GM18907 (cell line): ENCODE results near the gene SLC13A3.

Source experiments
- ATAC-seq: cut with Tn5 transposase; IDR thresholded peaks from one replicate; pipeline ENCODE4 v1.9.1; 2021; ENCODE audit warnings: mild to moderate bottlenecking, moderate library complexity; ENCODE audit not compliant: unreplicated experiment

The SLC13A3 gene

DNA sequence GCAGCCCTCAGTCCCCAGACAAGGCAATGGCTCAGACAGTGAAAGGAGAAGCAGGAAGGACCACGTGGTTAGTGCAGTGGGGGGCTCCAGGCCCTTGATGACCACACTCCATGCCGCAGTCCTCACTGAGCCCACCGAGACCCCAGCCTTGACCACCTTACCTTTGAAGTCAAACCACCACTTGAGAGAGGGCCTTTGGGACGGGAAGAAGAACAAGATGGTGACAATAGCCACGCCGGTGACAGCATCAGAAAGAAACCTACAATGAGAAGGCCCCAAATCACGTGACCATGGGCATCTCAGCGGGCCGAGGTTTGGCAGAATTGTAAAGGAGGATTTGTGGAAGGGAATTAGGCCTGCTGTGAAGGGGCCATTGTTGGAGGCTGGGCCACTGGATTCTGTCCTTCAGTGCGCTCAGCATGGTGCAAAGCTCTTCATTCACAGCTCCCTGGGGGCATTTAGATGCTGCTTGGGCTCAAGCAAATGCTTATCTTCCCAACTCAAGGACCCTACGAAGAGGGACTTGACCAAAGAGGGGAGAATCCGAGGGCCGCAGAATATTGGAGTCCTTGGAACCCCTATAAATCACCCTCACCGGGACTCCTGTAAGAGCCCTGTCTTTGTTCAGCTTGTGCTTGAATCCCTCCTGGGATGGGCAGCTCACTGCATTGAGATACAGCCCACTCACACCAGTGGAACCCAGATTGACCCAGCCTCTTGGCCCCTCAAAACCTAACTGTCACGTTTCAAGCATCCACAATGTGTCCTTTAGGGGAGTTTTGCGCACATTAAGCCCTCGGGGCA lies 67.6 kb downstream of the SLC13A3 start:
- ATAC-seq: no peak

- no peak for ATAC-seq
Observed at GRCh38 chr20:46582648-46583047, 68.6 kb downstream of the SLC13A3 start.

DNA sequence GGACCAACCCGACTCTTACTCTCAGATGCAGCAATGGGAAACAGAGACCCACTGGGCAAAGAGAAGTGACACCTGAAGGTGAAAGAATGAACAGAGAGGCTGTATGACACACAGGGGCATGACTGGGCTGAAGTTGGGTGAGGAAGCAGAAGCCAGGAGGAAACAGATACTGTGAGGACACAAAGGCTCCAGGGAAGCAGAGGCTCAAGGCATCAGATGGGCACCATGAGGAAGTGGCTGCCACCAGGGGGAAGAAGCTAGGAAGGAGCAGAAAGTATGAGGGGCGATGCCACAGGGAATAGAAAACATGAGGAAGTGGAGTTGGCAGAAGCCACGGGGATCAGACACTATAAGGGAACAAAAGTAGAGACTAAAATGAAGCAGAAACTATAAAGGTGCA lies 69.9 kb downstream of the SLC13A3 start:
- no peak for ATAC-seq

GRCh38 chr20:46580613-46581205 lies 70.5 kb downstream of the SLC13A3 start:
- ATAC-seq: no peak

DNA sequence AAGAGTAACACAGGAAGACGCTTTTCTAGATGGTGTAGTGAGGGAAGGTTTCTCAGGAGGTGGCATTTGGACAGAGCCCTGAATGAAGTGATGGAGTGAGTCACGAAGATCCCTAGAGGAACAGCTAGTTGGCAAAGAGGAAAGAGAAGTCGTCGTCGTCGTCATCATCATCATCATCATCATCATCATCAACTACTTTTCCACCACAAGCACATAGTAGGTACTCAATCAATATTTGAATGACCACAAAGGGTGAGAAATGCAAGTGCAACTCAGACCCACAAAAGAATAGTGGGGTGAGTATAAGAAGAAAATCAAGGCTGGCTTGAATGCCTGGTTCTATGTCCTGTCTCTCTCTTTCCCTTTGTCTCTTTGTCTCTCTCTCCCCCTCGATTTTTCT lies 72.5 kb downstream of the SLC13A3 start:
- ATAC-seq: no peak

- ATAC-seq: no peak
Observed at GRCh38 chr20:46576774-46577395, 74.4 kb downstream of the SLC13A3 start.

DNA sequence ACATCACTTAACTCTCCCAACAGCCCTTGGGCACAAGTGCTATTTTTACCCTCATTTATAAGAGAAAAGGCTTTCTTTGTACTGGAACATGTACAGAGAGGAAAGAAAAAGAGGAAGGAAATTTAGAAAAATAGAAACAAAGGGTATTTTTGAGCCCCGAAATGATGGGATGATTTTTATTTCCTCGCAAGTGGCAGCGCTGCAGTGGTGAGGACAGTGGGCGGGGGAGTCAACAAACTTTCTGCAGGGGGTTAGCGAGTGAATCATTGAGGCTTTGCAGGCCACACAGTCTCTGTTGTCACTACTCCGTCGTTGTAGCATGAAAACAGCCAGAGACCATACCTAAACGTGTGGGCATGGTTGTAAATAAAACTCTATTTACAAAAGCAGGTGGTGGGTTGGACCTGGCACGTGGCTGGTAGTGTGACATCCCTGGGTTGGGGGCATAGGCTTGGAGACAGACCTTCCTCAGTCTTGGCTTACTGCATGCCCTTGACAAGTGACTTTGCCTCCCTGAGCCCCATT lies 75.3 kb downstream of the SLC13A3 start:
- ATAC-seq: no peak

DNA sequence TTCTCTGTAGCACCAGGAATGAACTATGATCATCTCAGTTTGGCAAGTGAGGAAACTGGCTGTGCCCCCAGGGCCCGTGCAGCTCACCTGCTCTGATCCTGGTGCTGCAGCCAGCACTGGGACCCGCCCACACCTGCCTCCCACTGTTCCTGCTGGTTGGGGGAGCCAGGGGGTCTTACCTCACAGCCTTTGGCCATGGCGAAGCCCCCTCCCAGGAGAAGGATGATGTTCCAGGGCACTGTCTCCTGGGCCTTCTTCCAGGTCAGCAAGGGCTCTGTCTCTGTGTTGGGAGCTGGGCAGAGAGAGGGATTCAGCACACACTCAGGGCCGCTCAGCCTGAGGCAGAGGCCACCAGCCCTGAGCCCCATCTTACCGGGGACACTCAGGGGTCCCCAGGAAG lies 75.9 kb downstream of the SLC13A3 start:
- no peak for ATAC-seq

GRCh38 chr20:46573788-46574584 lies 77.3 kb downstream of the SLC13A3 start:
- no peak for ATAC-seq

GRCh38 chr20:46573234-46573633 lies 78.0 kb downstream of the SLC13A3 start:
- no peak for ATAC-seq

DNA sequence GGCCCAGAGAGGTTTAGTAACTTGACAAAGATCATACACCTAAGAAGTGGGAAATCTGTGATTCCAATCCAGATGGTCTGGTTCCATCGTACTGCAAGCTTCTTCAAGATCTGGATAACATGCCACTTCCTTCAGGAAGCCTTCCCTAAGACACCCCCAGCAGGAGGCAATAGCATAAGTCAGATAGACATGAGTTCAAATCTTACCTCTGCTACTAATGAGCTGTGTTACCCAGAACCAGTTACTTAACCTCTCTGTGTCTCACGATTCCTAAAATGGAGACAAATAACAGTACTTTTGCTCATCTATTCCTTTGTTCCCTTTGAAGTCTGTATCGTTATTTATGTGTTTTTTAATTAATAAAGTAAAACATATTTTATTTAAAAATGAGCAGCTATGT lies 78.5 kb downstream of the SLC13A3 start:
- no peak for ATAC-seq

- no peak for ATAC-seq
Observed at GRCh38 chr20:46572153-46572552, 79.1 kb downstream of the SLC13A3 start.

DNA sequence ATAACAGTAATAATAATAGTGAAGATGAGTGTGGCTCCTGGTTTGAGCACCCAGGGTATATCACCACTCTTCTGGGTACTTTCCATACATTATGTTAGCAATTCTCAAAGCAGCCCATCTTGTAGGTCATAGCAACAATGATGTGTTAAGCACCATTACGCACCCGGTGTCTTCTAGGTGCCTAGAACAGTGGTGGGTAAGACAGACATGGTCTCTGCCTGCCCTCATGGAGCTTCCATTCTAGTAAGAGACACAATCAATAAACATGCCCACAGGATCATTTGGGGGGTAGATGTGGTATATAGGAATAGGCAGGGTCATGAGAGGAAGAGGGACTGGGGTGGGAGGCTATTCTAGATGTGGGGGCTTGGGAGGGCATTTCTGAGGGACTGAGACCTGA lies 79.8 kb downstream of the SLC13A3 start:
- ATAC-seq: no peak

DNA sequence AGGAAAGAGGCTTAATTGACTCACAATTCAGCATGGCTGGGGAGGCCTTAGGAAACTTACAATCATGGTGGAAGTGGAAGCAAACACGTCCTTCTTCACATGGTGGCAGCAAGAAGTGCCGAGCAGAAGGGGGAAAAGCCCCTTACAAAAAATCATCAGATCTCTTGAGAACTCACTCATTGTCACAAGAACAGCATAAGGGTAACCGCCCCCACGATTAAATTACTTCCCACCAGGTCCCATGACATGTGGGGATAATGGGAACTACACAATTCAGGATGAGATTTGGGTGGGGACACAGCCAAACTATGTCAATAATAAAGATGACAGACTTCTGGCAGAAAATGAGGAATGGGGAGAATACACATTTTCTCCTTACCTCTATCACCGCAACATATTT lies 80.3 kb downstream of the SLC13A3 start:
- no peak for ATAC-seq

GRCh38 chr20:46569961-46570360 lies 81.3 kb downstream of the SLC13A3 start:
- ATAC-seq: no peak

GRCh38 chr20:46568570-46569129 lies 82.6 kb downstream of the SLC13A3 start:
- ATAC-seq: no peak

GRCh38 chr20:46566125-46566524 lies 85.1 kb downstream of the SLC13A3 start:
- no peak for ATAC-seq

DNA sequence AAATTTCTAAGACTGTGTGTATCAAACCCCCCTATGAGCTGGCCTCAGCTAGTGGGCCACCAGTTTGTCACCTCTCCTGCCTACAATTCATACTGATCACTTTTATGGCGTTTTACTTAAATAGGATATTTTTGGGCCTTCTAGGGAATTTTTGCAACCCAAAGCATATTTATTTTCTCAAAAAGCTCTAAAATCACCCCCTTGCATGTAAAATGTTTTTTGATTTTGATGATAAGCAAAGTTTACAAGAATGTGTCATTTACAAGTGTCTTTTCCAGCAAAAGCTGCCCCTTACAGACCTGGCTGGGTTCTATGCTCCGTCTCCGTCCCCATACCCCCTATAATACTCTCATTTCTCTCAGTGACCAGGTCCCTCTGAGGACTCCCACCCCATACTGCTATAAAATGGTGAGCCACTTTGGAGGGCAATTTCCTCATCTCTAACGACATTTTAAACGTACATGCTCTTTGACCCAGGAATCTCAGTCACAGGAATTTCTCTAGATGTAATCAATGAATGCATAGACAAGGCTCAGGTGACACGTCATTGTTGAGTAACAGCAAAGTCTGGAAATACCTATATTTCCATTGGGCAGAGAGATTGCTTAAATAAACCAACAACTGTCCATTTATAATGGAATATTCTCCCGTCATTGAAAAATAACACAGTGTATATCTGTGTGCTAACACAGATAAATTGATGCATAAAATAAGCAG lies 86.9 kb downstream of the SLC13A3 start:
- ATAC-seq: no peak

GRCh38 chr20:46563860-46564221 lies 87.4 kb downstream of the SLC13A3 start:
- no peak for ATAC-seq

GRCh38 chr20:46563170-46563859 lies 87.9 kb downstream of the SLC13A3 start:
- ATAC-seq: no peak
